Endothelial cell of umbilical vein (primary cell): ENCODE measurements around the gene TERT. TPM values are rescaled to one million over a fixed set of nuclear protein-coding genes. Genes with fewer than 3 reads are reported as not detected.

ENCODE experiments used
- BruUV-seq: library from RNA; stranded (reverse); fragments of 400-500 nt; replicated peaks from 2 replicates; lab custom pipeline; 2021; lab: Mats Ljungman, UMichigan
- CTCF ChIA-PET: fragments of 300-600, 350-600 bp; sonication (Branson Sonifier 250); formaldehyde crosslinking; loops from one replicate; lab custom pipeline; 2021; ENCODE audit warnings: antibody characterized with exemption, inconsistent platforms; lab: Charles Lee
- POLR2A ChIA-PET: fragments of 300-600, 350-600 bp; sonication (Branson Sonifier 250); formaldehyde crosslinking; loops from one replicate; lab custom pipeline; 2021; ENCODE audit warnings: antibody characterized with exemption, inconsistent platforms; lab: Charles Lee
- DNase-seq: peaks from one replicate; pipeline ENCODE4 v3.0.0-alpha.2; 2011; ENCODE audit warnings: low read depth, low spot score
- FAIRE-seq: peaks from 2 replicates; lab custom pipeline; 2011; peaks lifted over from hg19 to GRCh38; lab: Jason Lieb, UNC
- H2AFZ ChIP-seq: 2 replicates; pipeline ENCODE4 v1.6.0; 2012; ENCODE audit warnings: low read depth, low read length, control low read depth, inconsistent platforms
- H3K27ac ChIP-seq: 2 replicates; pipeline ENCODE4 v1.5.1; 2011; ENCODE audit warnings: low read depth, mild to moderate bottlenecking, control low read depth, low read length, moderate library complexity; ENCODE audit not compliant: insufficient read depth
- H3K27me3 ChIP-seq, 2 experiments: 2 replicates each; pipeline versions ENCODE4 v1.6.0 to v1.6.1; 2011; ENCODE audit warnings: low read length in 2 of 2, mixed read lengths in 1 of 2; ENCODE audit not compliant: control insufficient read depth in 2 of 2, insufficient read depth in 2 of 2
- H3K36me3 ChIP-seq, 2 experiments: 2 replicates in 1 of 2; 3 replicates in 1 of 2; pipeline ENCODE4 v1.5.1; 2011; ENCODE audit warnings: low read length in 2 of 2, mild to moderate bottlenecking in 1 of 2, moderate library complexity in 1 of 2; ENCODE audit not compliant: control insufficient read depth in 2 of 2, insufficient read depth in 2 of 2; ENCODE audit errors: extremely low read depth in 1 of 2
- H3K4me1 ChIP-seq: 3 replicates; pipeline ENCODE4 v1.5.1; 2011; ENCODE audit warnings: mild to moderate bottlenecking, low read length; ENCODE audit not compliant: control insufficient read depth, insufficient read depth; ENCODE audit errors: extremely low read depth
- H3K4me2 ChIP-seq: 2 replicates; pipeline ENCODE4 v1.6.1; 2011; ENCODE audit warnings: low read length, control low read depth, mixed read lengths; ENCODE audit not compliant: insufficient read depth
- H3K4me3 ChIP-seq, 3 experiments: fragments of 200-600 bp in 1 of 3; sonication (generic), shearing (Covaris generic) in 1 of 3; replicated peaks in 1 of 3; 2 replicates each; pipeline ENCODE4 v1.5.1; 2011 to 2016; ENCODE audit warnings: control low read depth in 3 of 3, low read length in 3 of 3, mild to moderate bottlenecking in 2 of 3, inconsistent platforms in 1 of 3, low read depth in 1 of 3, moderate library complexity in 1 of 3; ENCODE audit not compliant: insufficient read depth in 1 of 3
- H3K79me2 ChIP-seq: 2 replicates; pipeline ENCODE4 v1.6.0; 2012; ENCODE audit warnings: low read length, inconsistent platforms; ENCODE audit not compliant: control insufficient read depth, insufficient read depth
- H3K9ac ChIP-seq: replicated peaks from 2 replicates; pipeline ENCODE3; 2011; ENCODE audit warnings: low read length, control low read depth; ENCODE audit not compliant: insufficient read depth; ENCODE audit errors: extremely low read depth
- H3K9me1 ChIP-seq: replicated peaks from 3 replicates; pipeline ENCODE4 v1.6.0; 2011; ENCODE audit warnings: mild to moderate bottlenecking, low read length; ENCODE audit not compliant: control insufficient read depth, insufficient read depth; ENCODE audit errors: extremely low read depth
- H3K9me3 ChIP-seq: replicated peaks from 2 replicates; pipeline ENCODE4 v1.5.1; 2012; ENCODE audit warnings: low read length, inconsistent platforms; ENCODE audit not compliant: control insufficient read depth, insufficient read depth
- H4K20me1 ChIP-seq: replicated peaks from 2 replicates; pipeline ENCODE3; 2011; ENCODE audit warnings: mild to moderate bottlenecking, low read length; ENCODE audit not compliant: control insufficient read depth, insufficient read depth; ENCODE audit errors: extremely low read depth
- EZH2 ChIP-seq: IDR thresholded peaks from 2 replicates; pipeline ENCODE4 v1.6.1; 2012; ENCODE audit warnings: borderline replicate concordance, low read depth, mild to moderate bottlenecking, moderate library complexity, low read length, inconsistent platforms; ENCODE audit not compliant: severe bottlenecking
- FOS ChIP-seq: IDR thresholded peaks from 2 replicates; pipeline ENCODE4 v1.6.1; 2011; ENCODE audit warnings: mild to moderate bottlenecking, low read length, moderate library complexity, borderline replicate concordance; ENCODE audit not compliant: insufficient read depth
- GATA2 ChIP-seq: IDR thresholded peaks from 2 replicates; pipeline ENCODE4 v1.7.0; 2011; ENCODE audit warnings: low read depth, mild to moderate bottlenecking, moderate library complexity, mixed read lengths, low read length; ENCODE audit not compliant: insufficient read length, insufficient read depth
- JUN ChIP-seq: IDR thresholded peaks from 2 replicates; pipeline ENCODE4 v1.6.1; 2011; ENCODE audit warnings: borderline replicate concordance, low read depth; ENCODE audit not compliant: insufficient read length, insufficient read depth
- MAX ChIP-seq: IDR thresholded peaks from 2 replicates; pipeline ENCODE4 v1.6.1; 2011; ENCODE audit not compliant: insufficient read depth, insufficient read length
- MYC ChIP-seq: IDR thresholded peaks from one replicate; pipeline ENCODE4 v1.6.1; 2011; ENCODE audit warnings: mild to moderate bottlenecking, low read depth, low read length
- POLR2A ChIP-seq: IDR thresholded peaks from 2 replicates; pipeline ENCODE4 v1.6.1; 2012; ENCODE audit warnings: low read depth, mild to moderate bottlenecking, control low read depth, low read length
- POLR2AphosphoS5 ChIP-seq: IDR thresholded peaks from 2 replicates; pipeline ENCODE4 v1.6.1; 2012; ENCODE audit warnings: low read depth, mild to moderate bottlenecking, control low read depth, low read length, moderate library complexity; ENCODE audit not compliant: insufficient read depth
- dilution Hi-C: fragments of 300-500 bp; cut with MboI; formaldehyde crosslinking; loops from one replicate; pipeline ENCODE4 v1.15.0; 2019; ENCODE audit warnings: low sequenced_read_pairs; ENCODE audit not compliant: extremely low pct_ligation_motif_present
- intact Hi-C: fragments of 100-400 bp; cut with micrococcal nuclease; formaldehyde crosslinking; loops from one replicate; pipeline ENCODE4 v1.10.0; 2022
- polyA plus RNA-seq, 4 experiments: library from polyadenylated mRNA; depleted of rRNA in 3 of 4; stranded (reverse) in 3 of 4; unstranded in 1 of 4; fragments of >200 nt; gene quantifications; 2 replicates each; pipeline versions ENCODE4 v1.2.1 to v1.2.3, GENCODE V29; 2011 to 2012; ENCODE audit warnings: missing spikeins in 1 of 4
- total RNA-seq: library from RNA; stranded (reverse); gene quantifications from 2 replicates; pipeline ENCODE4 v1.2.3, GENCODE V29; 2021
- TF ChIP-seq, protein P1 (sequence below), 2 donors: IDR thresholded peaks; 1 replicate in 1 of 2; 2 replicates in 1 of 2; pipeline ENCODE4 v1.5.1; 2011; ENCODE audit warnings: low read length in 2 of 2, mild to moderate bottlenecking in 2 of 2, moderate library complexity in 2 of 2, control low read depth in 1 of 2, inconsistent platforms in 1 of 2, low read depth in 1 of 2; ENCODE audit not compliant: insufficient read depth in 1 of 2; ENCODE audit errors: extremely low read depth in 1 of 2

TERT gene
- total and polyA plus RNA-seq, 2 donors (not counting 3 experiments of a cell fraction or from before 2014, with no cell fraction given), result 0.04 TPM; not detected in 1

DNA sequence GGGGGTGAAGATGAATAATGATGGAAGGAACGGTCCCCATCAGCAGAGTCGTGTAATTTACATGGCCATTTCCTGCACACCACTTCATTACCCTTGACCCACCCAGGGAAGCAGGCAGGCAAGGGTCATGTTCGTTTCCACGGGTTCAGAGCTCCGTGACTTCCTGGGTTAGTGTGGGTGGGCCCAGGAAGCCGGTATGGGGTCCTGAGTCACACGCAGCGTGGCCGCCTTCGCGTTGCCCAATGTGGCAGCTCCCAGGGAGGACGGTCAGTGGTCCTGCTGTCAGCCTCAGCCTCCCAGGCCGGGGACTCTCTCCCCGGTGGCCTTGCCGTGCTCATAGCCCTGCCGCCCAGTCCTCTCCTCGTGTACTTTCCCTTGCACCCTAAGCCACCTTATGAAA is 5.1 kb upstream of the TERT start:
- dilution Hi-C loops (no loop called here), intact Hi-C loops (no loop called here)
- no TSS peak for BruUV-seq
- Histone ChIP-seq H3K27ac (no peak overlapping the region), H3K4me2 (no peak overlapping the region), H3K4me3 (no peak overlapping the region), H2AFZ (no peak overlapping the region), H3K79me2 (no peaks in the 10 kb centered on the region), H3K4me1 (no peaks in the 10 kb centered on the region), H3K9me3 (no peaks in the 10 kb centered on the region), H4K20me1 (no peaks in the 10 kb centered on the region), H3K36me3 (no peaks in the 10 kb centered on the region), H3K9me1 (no peaks in the 10 kb centered on the region), H3K27me3 (peaks cover 0 to 22% of the 10 kb centered on the region in 2 experiments), H3K9ac (no peak overlapping the region)
- FAIRE-seq (no peak), DNase-seq (no peak)
- ChIA-PET CTCF (no interaction called here), POLR2A (no interaction called here)
- TF ChIP-seq MAX (no peak), POLR2AphosphoS5 (no peak), MYC (no peak), JUN (no peak), FOS (no peak), POLR2A (no peak), EZH2 (no peak), GATA2 (no peak)
- TF ChIP-seq, protein P1, sequence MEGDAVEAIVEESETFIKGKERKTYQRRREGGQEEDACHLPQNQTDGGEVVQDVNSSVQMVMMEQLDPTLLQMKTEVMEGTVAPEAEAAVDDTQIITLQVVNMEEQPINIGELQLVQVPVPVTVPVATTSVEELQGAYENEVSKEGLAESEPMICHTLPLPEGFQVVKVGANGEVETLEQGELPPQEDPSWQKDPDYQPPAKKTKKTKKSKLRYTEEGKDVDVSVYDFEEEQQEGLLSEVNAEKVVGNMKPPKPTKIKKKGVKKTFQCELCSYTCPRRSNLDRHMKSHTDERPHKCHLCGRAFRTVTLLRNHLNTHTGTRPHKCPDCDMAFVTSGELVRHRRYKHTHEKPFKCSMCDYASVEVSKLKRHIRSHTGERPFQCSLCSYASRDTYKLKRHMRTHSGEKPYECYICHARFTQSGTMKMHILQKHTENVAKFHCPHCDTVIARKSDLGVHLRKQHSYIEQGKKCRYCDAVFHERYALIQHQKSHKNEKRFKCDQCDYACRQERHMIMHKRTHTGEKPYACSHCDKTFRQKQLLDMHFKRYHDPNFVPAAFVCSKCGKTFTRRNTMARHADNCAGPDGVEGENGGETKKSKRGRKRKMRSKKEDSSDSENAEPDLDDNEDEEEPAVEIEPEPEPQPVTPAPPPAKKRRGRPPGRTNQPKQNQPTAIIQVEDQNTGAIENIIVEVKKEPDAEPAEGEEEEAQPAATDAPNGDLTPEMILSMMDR (IDR thresholded peaks at IDR 0.05; ENCODE audit: extremely low read depth in 1 of 2, insufficient read depth in 1 of 2, low read depth in 1 of 2, low read length in 2 of 2), result no peak
